Activated CD4-positive, alpha-beta T cell treated with anti-CD3 and anti-CD28 coated beads, Interleukin-2, amount 50 U/mL, for 1 hour (primary cell): ENCODE data around the gene HIP1R.
"Not testable (repeated sequence)": the region's sequence is repeated elsewhere in the genome, so short reads cannot be mapped to it uniquely, and the experiment has no call there.

Source experiments
- DNase-seq: peaks from one replicate; pipeline ENCODE4 v3.0.0-alpha.2; 2020

HIP1R gene

DNA sequence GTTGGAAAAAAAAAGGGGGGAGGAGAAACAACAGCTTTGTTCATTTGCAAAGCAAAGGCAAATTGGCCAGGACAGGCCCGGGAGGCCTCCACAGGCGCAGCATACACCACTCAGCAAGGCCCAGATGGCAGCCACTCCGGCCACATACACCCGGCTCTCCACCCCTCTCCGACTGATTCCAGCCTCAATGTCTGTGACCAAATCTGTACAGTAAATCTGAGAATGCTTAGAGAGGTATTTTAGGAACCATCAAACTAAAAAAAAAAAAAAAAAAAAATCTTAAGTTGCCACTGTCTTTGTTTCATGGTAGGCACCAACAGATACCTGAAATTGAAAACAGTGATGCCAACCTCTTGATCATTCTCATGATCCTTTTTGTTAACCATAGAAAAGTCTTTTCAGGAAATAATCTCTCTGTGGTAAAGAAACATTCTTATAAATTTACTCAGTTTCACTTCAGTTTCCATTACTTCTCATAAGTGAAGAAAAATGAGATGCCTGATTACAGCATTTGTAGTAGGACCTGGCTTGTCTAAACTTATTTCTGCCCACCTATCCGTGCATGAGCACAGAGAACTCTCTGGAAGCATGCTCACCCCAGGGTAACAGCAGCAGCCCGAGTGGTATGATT, 40.4 kb downstream of the HIP1R start:
- DNase-seq, result no peak

DNA sequence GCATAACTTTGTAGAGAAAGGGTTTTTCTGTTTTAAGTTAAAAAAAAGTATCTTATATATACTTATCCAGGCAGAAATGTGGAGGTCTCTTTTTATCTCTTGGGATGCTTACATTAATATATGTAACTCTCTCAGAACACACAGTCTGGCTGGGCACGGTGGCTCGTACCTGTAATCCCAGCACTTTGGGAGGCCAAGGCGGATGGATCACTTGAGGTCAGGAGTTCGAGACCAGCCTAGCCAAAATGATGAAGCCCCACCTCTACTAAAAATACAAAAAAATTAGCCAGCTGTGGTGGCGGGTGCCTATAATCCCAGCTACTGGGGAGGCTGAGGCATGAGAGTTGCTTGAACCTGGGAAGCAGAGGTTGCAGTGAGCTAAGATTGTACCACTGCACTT, 41.0 kb downstream of the HIP1R start:
- not testable (repeated sequence) for DNase-seq

DNA sequence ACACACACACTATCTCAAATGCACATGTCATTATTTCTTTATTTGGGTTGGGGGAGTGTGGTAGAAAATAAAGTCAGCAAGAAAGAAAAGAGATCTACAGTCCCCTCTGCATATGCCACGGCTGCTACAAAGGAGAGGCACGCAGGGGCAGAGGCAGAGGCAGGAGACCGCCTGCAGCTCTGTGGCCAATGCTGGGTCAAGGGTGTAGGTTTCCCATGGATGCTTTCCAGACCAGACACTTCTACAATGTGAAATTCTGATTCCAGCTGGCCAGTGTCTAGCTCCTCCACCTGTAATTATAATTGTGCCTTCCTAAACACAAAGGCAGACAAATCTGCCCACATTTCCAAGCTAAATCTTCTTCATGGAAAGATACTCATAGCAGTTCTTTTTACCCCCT, 41.5 kb downstream of the HIP1R start:
- no peak for DNase-seq

DNA sequence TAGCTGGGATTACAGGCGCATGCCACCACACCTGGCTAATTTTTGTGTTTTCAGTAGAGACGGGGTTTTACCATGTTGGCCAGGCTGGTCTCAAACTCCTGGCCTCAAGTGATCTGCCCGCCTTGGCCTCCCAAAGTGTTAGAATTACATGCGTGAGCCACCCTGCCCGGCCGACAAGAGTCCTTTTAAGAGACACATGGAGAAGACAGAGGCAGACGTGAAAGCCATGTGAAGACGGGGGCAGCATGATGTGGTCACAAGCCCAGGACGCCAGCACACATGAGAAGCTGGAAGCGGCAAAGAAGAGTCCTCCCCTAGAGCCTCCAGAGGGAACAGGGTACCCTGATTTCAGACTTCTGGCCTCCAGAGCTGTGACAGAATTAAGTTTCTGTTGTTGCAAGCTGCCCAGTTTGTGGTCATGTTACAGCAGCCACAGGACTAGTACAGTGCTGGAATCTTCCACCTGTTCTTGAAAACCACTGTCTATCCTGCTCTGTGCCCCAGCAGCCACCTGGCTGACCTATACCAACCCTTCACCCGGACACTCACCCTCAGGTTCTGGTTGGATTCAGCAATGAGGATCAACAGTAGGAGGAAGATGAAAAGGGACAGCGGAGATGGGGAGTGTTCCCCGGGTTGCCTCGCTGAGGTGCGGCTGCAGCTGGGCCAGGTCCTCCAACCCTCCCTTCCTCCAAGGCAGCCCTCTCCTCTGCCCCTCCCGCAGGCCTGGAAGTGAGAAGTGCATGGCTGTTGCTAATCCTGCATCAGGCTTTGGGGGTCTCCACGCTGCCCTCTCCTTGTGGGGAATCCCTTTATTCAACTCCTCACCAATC, 43.7 kb downstream of the HIP1R start:
- no peak for DNase-seq

DNA sequence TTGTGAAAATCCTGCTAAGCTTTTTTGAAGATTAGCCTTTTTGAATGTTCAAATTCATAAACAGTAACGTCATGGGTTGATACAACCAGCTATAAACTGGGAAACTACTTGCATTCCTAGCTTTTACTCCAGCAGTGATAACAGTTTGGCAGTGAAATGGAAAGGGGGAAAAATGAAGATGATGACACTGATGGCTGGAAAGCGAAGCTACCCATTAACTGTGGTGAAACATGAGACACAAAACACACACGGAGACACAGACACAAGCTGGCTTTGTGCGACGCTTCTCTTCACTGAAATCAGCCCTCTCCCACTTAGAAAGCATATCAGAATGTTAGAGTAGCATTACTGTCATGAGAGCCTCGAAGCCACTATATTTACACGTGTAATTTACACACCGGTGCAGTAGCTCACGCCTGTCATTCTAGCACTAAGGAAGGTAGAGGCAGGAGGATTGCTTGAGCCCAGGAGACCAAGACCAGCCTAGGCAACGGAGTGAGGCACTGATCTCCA, 45.0 kb downstream of the HIP1R start:
- no peak for DNase-seq

DNA sequence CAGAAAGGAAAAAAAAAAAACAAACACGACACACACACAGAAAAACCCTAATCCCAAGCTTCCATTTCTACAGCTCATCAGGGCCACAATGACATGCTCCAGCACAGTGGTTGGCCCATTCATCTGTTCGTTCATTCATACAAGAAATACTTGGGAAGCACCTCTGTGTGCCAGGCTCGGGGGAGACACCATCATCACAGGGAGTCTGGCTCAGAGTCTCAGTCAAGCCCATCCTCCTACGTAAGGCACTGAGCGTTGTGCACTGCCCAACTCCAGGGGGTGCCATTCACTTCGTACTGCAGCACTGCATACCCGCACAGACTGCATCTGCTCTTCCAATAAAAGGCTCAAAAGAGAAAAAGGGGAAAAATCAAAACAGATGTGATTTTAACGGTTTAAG, 45.4 kb downstream of the HIP1R start:
- no peak for DNase-seq

DNA sequence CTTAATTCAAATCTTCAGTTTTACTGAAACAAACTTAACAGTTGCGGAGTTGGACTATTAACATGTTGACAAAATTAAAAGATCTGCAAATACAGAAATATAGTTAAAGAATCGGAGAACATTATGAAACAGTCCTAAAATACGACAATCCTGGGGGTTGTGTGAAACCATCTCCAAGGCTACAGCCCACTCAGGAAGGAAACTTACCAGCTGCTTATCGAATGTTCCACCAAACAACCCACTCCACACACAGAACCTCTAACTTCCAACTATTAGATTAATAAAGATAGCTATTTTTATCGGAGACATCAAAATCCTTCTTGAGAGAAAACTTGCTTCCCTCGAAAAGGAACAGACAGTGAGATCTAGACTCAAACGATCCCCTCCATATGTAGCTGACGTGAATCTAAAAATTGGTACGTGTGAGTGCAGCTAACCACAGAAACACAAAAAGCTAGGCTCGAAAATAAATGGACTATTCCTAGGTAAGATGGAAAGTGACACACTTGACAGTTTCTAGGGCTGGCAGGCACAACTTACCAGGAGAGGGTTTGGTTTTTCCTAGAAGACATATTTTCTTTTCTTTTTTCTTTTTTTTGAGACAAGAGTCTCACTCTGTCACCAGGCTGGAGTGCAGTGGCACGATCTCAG, 47.8 kb downstream of the HIP1R start:
- no peak for DNase-seq

DNA sequence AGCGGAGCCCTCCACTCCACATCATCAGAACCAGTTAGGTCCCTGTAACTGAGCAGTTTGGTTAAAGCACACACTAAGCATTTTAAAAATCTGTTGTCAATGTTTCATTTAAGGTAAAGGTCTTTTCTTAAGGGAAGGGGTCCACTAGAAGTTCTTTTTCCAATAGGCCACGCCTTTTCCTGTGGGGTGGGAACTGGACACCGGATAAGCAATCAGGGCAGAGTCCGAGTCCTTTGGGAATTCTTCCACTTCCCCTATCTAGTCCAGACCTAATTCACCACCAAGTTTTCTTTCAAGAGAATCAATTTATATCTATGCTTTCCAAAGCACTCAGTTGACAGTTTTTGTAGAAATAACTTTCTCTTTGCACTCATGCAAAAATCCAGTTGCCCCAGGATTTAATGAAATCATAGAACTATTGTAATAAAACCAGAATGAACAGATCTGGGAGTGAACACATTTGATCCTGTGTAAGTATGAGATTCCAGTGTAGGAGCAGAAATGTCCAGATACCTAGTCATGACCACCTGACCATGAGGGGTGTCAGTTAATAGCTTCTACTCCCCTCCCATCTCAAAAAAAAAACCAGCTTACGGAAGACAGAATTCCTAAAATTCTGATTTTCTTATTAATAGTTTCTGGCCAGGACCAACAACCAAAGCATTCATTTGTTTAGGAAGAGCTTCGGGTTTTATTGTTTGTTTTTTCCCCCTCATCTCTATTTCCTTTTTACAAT, 49.0 kb downstream of the HIP1R start:
- DNase-seq, result no peak

DNA sequence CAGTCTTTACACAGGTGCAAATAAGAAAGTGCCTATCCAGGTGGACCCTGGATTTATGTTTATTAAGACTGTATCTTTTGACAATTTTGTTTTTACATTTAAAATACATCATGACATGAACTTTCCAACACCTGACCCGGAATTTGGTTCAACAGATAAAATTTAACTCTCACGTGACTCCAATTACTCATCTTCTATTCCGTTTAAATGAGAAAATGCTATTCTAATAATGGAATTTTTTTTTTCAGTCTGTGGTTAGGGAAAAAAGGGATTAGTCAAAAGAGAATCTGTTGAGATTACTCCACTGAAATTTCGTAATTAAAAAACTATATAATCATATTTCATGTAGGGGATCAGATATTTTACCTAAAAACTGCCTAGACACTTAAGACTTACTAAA, 49.6 kb downstream of the HIP1R start:
- DNase-seq, result no peak

DNA sequence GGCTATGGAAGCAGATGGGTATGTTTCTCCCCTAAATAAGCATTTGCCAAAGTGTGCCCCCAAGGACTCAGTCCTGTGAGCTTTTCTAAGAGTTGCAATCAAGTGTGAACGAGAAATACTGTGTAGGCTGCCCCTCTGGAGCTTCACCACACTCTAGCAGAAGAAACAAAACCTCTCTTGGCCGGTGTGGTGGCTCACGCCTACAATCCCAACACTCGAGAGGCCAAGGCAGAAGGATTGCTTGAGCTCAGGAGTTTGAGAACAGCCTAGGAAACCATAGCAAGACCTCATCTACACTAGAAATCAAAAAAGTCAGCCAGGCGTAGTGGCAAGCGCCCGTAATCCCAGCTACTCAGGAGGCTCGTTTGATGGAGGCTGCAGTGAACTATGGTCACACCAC, 50.9 kb downstream of the HIP1R start:
- DNase-seq, result no peak

DNA sequence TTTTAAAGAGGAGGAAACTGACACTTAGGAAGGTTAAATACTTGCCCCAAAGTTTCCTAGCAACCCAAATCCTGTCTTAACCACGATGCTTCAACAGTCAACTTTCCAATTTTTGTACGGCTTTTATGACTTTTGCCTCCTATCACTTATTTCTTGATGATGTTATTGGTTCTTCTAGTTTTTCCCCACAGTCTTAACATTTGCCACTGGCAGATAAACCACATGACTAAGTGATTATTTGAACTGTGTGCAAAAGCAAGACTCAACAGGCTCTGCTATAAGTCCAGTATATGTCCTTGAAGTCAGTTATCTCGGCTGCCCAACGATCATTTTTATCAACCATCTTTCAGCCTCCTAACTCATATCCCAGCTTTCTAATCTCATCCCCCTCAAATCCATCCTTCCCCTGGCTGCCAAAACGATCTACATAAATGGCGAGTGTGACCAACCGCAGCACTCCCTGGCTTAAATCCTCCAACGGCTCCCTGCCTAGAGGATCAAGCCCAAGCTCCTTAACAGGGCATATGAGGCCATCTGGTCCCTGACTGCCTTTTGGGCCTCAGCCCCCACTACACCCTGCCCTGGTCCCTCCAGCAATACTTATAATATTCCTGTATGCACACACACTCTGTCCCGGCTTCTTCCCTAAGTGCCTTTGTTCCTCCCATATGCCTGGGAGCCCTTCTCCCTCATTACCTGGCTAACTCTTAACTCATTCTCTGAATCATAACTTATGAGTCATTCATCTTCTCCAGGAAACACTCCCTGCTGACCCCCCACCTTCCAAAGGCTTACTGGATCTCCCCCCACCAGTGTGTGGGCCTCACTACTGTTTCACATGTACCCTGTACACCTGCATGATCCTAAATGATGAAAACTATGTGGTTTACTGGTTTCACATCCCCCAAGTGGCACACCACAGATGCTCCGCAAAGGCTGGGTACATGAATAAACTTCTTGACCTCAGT, 51.9 kb downstream of the HIP1R start:
- no peak for DNase-seq

DNA sequence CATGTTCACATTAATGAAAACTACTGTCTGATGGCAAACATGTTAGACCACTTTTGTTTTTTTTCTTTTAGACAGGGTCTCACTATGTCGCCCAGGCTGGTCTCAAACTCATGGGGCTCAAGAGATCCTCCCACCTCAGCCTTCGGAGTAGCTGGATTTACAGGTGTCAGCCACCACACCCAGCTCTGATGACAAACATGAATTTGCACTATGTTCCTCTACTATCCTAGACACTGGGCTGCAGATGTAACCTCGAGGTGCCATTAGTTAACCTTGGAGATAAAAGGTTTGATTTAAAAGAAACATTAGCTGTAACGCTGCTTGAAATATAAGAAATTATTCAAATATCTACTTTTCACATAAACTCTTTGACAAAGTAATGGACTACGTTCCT, 52.6 kb downstream of the HIP1R start:
- DNase-seq, result no peak

DNA sequence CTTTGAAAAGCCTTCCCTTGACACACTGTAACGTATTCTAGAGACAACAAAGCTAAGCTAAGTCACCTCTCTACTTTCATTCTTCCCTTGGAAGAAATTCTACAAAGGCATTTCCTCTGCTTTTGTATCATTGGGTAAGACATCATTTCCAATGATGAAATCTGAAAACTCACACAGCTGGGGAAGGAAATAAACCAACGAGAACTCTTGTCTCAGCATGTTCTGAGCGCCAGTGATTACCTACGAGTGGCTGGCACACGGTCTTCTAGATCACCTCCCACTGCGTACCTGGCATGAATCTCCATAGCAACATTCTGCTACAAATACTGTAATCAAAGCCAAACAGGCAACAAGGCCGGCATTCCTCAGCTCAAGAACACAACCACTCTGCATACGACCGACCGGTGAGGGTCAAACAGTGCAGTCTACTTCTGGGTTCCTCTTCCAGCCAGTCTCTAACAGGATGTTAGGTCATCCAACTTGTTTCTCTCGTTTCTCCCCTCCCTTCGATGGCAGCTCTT, 53.0 kb downstream of the HIP1R start:
- DNase-seq, result peak; percentile 63

DNA sequence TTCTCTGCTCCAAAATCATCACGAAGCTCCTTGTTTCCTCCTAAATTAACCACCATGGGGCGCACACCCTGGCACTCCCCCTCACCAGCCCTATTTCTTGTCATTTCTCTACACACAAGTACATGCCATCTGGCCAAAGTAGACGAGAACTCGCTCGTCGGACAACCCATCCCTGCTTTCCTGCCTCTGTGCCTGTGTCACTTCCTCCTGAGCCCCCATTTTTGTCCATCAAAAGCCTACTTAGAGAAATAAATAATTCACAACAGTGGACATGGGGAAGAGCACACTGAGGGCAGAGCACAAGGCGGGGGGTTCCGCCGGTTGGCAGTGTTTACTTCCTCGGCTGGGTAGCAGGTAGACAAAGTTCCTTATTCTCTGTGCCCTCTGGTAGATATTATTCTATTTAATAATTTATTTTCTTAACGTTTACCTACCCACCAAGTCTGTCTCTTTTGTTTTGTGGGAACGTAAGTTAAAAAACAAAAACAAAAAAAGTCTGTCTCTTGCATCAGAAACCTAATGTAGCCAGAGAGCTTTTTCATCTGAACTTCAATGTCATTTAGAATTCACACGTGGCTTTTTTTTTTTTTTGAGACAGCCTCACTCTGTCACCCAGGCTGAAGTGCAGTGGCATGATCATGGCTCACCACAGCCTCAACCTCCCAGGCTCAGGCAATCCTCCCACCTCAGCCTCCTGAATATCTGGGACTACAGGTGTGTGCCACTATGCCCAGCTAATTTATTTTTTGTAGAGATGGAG, 54.7 kb downstream of the HIP1R start:
- DNase-seq, result no peak

DNA sequence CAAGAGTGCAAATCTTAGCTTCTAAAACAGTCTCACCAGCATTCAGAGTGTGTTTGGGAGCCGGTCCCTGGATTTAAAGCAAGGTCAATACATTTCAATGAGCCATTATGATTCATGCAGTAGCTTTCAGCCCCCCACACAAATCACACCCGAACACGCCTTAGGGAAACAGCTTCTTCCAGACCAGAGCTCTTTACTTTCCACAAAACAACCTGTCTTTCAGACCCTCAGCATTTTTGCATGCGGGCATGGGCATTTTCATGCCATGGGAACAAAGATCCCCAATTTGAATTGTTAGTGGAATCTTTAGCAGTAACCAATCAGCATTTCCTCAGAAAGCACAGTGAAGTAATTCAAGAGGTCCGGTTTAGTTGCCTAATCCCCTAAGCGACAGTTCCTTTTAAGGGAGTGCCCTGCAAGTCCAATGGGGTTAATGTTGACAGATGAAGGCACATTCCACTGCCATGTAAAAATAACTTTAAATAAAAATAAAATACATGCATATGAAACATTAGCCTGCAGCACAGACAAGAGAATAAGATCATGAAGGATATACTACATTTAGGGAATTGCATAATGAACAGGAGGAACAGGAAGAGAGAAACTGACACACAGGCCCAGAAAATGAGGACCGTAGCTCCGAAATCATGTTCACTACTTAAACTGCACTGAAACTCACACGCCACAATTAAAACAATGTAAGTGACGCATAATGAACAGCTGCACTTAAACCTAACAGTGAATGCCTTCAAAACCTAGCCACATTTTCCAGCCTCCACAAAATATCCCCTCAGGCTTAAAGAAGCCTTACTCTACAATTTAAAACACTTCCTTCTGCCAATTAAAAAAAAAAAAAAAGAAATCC, 56.6 kb downstream of the HIP1R start:
- DNase-seq, result no peak

DNA sequence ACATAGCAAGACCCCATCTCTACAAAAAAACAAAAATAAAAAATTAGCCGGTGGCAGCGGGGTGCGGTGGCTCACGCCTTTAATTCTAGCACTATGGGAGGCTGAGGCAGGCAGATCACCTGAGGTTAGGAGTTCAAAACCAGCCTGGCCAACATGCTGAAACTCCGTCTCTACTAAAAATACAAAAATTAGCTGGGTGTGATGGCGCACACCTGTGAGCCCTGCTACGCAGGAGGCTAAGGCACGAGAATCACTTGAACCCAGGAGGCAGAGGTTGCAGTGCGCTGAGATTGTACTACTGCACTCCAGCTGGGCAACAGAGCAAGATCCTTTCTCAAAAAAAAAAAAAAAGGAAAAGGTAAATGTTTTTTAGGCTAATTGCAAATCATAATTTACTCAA, 57.5 kb downstream of the HIP1R start:
- not testable (repeated sequence) for DNase-seq

DNA sequence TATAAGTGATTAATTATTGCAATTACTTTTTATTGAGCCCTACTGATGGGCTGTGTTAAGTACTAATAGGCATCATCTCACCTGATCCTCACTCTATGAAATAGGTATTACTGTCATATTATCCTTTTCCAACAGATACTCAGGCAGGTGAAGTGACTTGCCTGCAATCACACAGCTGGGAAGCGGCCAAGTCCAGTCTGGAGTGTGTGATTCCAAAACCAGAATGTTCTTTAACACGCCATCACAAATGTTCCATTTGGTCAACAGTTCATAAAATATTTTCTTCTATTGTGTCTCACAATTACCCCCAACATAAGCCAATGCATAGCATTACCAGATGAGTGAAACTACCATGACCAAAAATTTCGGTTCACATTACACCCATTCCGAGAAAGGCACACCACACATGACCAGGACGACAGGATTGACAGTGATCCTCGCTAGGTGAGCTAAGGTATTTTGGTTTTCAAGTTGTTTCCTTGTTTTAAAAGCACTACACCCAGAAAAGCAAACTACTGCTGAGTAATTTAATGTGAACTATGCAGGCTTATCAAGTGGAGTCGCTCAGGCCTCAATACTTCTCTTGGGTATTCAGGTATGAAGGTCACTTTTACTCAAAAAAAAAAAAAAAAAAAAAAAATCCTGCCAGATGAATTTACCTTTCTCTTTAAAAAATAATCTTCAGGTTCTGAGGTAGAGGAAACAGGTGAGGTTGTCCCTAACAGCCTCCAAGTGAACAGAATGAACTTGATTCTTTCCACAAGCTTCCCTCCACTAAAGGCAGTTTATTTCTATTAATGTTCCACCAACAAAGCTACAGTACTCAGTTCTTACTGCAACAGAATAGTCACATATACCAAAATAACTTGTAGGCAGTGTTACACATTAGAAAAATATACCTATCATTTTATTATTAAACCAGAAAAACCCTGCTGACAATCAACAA, 58.2 kb downstream of the HIP1R start:
- no peak for DNase-seq

DNA sequence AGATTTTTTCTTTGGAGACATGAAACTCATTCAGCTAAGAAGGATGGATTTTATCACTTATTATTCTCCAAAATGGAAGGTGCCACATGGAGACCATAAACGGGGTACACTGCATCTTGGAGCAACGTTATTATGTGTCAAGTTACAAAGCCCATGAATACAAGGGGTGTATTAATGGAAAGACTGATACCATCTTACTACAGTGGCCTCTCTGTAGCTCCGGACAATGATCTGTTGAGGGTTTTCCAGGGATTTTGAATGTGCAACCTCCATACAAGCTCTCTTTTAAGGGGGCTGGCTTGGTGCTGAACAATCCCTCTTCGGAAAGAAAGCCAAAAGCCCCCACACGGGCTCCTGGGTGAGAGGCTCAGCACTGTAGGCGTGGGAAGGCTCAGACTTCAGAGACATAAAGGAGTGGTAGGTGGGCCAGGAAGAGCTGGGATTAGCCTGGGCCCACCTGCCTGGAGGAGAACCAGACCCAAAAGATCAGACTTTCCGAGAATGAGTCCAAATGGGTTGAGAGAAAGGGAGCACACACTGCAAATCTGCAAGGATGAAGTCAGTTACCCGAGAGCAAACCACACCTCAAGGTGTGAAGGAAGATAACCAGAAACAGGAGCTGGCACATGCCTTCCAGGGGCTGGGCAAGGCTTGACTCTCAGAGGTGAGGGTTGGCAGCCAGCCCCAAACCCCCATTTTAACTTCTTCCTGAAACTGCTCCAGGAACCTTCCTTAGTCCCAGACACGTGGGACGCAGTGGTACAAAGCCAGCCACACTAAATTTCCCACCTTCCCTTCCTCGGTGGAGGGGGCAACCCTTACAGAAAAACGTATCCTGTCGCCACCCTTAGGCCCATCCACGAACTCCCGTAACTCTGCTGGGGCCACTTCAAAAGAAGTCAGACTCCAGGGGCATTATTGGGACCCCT, 59.2 kb downstream of the HIP1R start:
- DNase-seq, result no peak
